ENCODE results near the gene ASCC2. TPM values are rescaled to one million over a fixed set of nuclear protein-coding genes. Genes with fewer than 3 reads are reported as not detected.

ASCC2 gene
- total and polyA plus RNA-seq, 4 donors = 34.6 to 43.7 (median 38.7) TPM

GRCh38 chr22:29780748-29781676 lies 57.1 kb downstream of the ASCC2 start:
- Histone ChIP-seq H3K36me3 (ENCODE audit: control insufficient read depth in 4 of 4, insufficient read depth in 3 of 4, low read depth in 1 of 4, low read length in 3 of 4) (no peaks in the 10 kb centered on the region), H3K9me3 (ENCODE audit: control insufficient read depth in 4 of 4, low read length in 3 of 4) (no peaks in the 10 kb centered on the region), H3K4me3 (ENCODE audit: low read depth in 1 of 3, low read length in 3 of 3) (no peak overlapping the region), H3K27me3 (ENCODE audit: control insufficient read depth in 4 of 4, insufficient read depth in 4 of 4, low read length in 3 of 4) (no peaks in the 10 kb centered on the region), H3K27ac (ENCODE audit: low read depth in 1 of 2, low read length in 2 of 2) (no peak overlapping the region), H3K9ac (ENCODE audit: low read depth in 1 of 2, low read length in 2 of 2) (no peak overlapping the region), H3K4me1 (ENCODE audit: control insufficient read depth in 4 of 4, insufficient read depth in 4 of 4, low read length in 3 of 4) (peaks cover 15 to 32% (median 26%) of the 10 kb centered on the region in 4 donors)
- no peak for TF ChIP-seq TAF1 (conservative IDR thresholded peaks at IDR 0.05)
- WGBS = 80% methylated on average over 8 of the region's 8 CpGs
- DNase-seq (ENCODE audit: low spot score) = peak; percentile 44

- no peak for TF ChIP-seq CTCF (IDR thresholded peaks at IDR 0.05; ENCODE audit: low read depth, low read length, missing input control)
- no peak for TF ChIP-seq HNF4A (conservative IDR thresholded peaks at IDR 0.05)
- TF ChIP-seq FOXA2 (IDR thresholded peaks at IDR 0.05) = no peak
- TF ChIP-seq RXRA (IDR thresholded peaks at IDR 0.05) = no peak
- no peak for TF ChIP-seq SP1 (IDR thresholded peaks at IDR 0.05)
- no peak for TF ChIP-seq HNF4G (IDR thresholded peaks at IDR 0.05)
- no peak for TF ChIP-seq MAX (IDR thresholded peaks at IDR 0.05)
- no peak for TF ChIP-seq JUND (IDR thresholded peaks at IDR 0.05)
- TF ChIP-seq GABPA (IDR thresholded peaks at IDR 0.05 in 1 of 2, conservative IDR thresholded peaks at IDR 0.05 in 1 of 2) = no peak
- no peak for TF ChIP-seq ATF3 (IDR thresholded peaks at IDR 0.05)
- TF ChIP-seq YY1 (IDR thresholded peaks at IDR 0.05) = no peak
- TF ChIP-seq FOXA1 (IDR thresholded peaks at IDR 0.05) = no peak
- no peak for TF ChIP-seq EGR1 (IDR thresholded peaks at IDR 0.05; ENCODE audit: low read depth in 2 of 2)
- Histone ChIP-seq H3K9ac (ENCODE audit: low read depth in 1 of 2, low read length in 2 of 2) (no peak overlapping the region), H3K27ac (ENCODE audit: low read depth in 1 of 2, low read length in 2 of 2) (no peak overlapping the region), H3K27me3 (ENCODE audit: control insufficient read depth in 4 of 4, insufficient read depth in 4 of 4, low read length in 3 of 4) (no peaks in the 10 kb centered on the region), H3K36me3 (ENCODE audit: control insufficient read depth in 4 of 4, insufficient read depth in 3 of 4, low read depth in 1 of 4, low read length in 3 of 4) (no peaks in the 10 kb centered on the region), H3K9me3 (ENCODE audit: control insufficient read depth in 4 of 4, low read length in 3 of 4) (no peaks in the 10 kb centered on the region), H3K4me1 (ENCODE audit: control insufficient read depth in 4 of 4, insufficient read depth in 4 of 4, low read length in 3 of 4) (peaks cover 15 to 32% (median 24%) of the 10 kb centered on the region in 4 donors), H3K4me3 (ENCODE audit: low read depth in 1 of 3, low read length in 3 of 3) (no peak overlapping the region)
- no peak for DNase-seq (ENCODE audit: low spot score)
- 94% methylated on average over 5 of the region's 5 CpGs for WGBS
Observed at GRCh38 chr22:29780220-29780619, 57.9 kb downstream of the ASCC2 start.

- Histone ChIP-seq H3K36me3 (ENCODE audit: control insufficient read depth in 4 of 4, insufficient read depth in 3 of 4, low read depth in 1 of 4, low read length in 3 of 4) (peaks cover 0 to 16% (median 11%) of the 10 kb centered on the region in 4 donors), H3K9ac (ENCODE audit: low read depth in 1 of 2, low read length in 2 of 2) (no peak overlapping the region), H3K4me1 (ENCODE audit: control insufficient read depth in 4 of 4, insufficient read depth in 4 of 4, low read length in 3 of 4) (peaks cover 0 to 11% (median 5%) of the 10 kb centered on the region in 4 donors), H3K9me3 (ENCODE audit: control insufficient read depth in 4 of 4, low read length in 3 of 4) (no peaks in the 10 kb centered on the region), H3K27ac (ENCODE audit: low read depth in 1 of 2, low read length in 2 of 2) (no peak overlapping the region), H3K4me3 (ENCODE audit: low read depth in 1 of 3, low read length in 3 of 3) (no peak overlapping the region), H3K27me3 (ENCODE audit: control insufficient read depth in 4 of 4, insufficient read depth in 4 of 4, low read length in 3 of 4) (no peaks in the 10 kb centered on the region)
- no peak for DNase-seq (ENCODE audit: low spot score)
- 92% methylated on average over 2 of the region's 2 CpGs for WGBS
- TF ChIP-seq EGR1 (IDR thresholded peaks at IDR 0.05; ENCODE audit: low read depth in 2 of 2) (no peak), CTCF (IDR thresholded peaks at IDR 0.05; ENCODE audit: low read depth, low read length, missing input control) (no peak), RXRA (IDR thresholded peaks at IDR 0.05) (no peak), ZBTB33 (IDR thresholded peaks at IDR 0.05) (no peak), HNF4A (conservative IDR thresholded peaks at IDR 0.05) (no peak), MAX (IDR thresholded peaks at IDR 0.05) (no peak), ATF3 (IDR thresholded peaks at IDR 0.05) (no peak), JUND (IDR thresholded peaks at IDR 0.05) (no peak), GABPA (IDR thresholded peaks at IDR 0.05 in 1 of 2, conservative IDR thresholded peaks at IDR 0.05 in 1 of 2) (no peak), RAD21 (IDR thresholded peaks at IDR 0.05) (no peak), YY1 (IDR thresholded peaks at IDR 0.05) (no peak), HNF4G (IDR thresholded peaks at IDR 0.05) (no peak), SP1 (IDR thresholded peaks at IDR 0.05) (no peak), TAF1 (conservative IDR thresholded peaks at IDR 0.05) (no peak), FOXA2 (IDR thresholded peaks at IDR 0.05) (no peak), NR2F2 (IDR thresholded peaks at IDR 0.05) (no peak)
Observed at GRCh38 chr22:29773233-29773632, 64.8 kb downstream of the ASCC2 start.
